HepG2 (cell line): ENCODE results near the gene TDRD9.

ENCODE experiments used
- POGZ ChIP-seq: sonication (generic); formaldehyde crosslinking; IDR thresholded peaks from 2 replicates; pipeline ENCODE4 v1.4.0; 2020; ENCODE audit warnings: mild to moderate bottlenecking, missing genetic modification reagents
- ZNF331 ChIP-seq: sonication (generic); formaldehyde crosslinking; IDR thresholded peaks from 2 replicates; pipeline ENCODE4 v1.4.0; 2020; ENCODE audit warnings: missing genetic modification reagents

DNA sequence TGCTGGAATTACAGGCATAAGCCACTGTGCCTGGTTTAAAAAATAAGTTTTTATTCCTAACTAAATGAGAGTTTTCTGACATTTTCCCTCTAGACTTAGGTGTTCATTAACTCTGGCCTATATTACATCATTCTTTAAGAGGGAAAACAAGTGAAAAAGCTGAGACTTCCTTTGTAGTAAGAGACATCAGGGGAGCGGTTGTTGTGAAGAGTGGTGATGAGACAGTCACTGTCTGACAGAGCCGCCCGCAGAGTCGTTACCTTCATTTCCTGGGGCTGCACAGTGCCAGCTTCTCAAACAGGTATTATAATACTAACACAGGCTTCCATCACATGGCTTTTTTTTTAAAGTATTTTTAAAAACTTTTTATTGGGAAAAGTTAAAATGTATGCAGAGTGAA lies 19.7 kb upstream of the TDRD9 start:
- TF ChIP-seq POGZ (CRISPR knock-in tag) (no peak), ZNF331 (CRISPR knock-in tag) (no peak)
